Endothelial cell of umbilical vein (primary cell): ENCODE data around the gene ATXN2. TPM values are rescaled to one million over a fixed set of nuclear protein-coding genes. Genes with fewer than 3 reads are reported as not detected.

Experiments
- BruUV-seq: library from RNA; stranded (reverse); fragments of 400-500 nt; replicated peaks from 2 replicates; lab custom pipeline; 2021; lab: Mats Ljungman, UMichigan
- CTCF ChIA-PET: fragments of 300-600, 350-600 bp; sonication (Branson Sonifier 250); formaldehyde crosslinking; loops from one replicate; lab custom pipeline; 2021; ENCODE audit warnings: antibody characterized with exemption, inconsistent platforms; lab: Charles Lee
- POLR2A ChIA-PET: fragments of 300-600, 350-600 bp; sonication (Branson Sonifier 250); formaldehyde crosslinking; loops from one replicate; lab custom pipeline; 2021; ENCODE audit warnings: antibody characterized with exemption, inconsistent platforms; lab: Charles Lee
- DNase-seq: peaks from one replicate; pipeline ENCODE4 v3.0.0-alpha.2; 2011; ENCODE audit warnings: low read depth, low spot score
- FAIRE-seq: peaks from 2 replicates; lab custom pipeline; 2011; peaks lifted over from hg19 to GRCh38; lab: Jason Lieb, UNC
- H2AFZ ChIP-seq: 2 replicates; pipeline ENCODE4 v1.6.0; 2012; ENCODE audit warnings: low read depth, low read length, control low read depth, inconsistent platforms
- H3K27ac ChIP-seq: 2 replicates; pipeline ENCODE4 v1.5.1; 2011; ENCODE audit warnings: low read depth, mild to moderate bottlenecking, control low read depth, low read length, moderate library complexity; ENCODE audit not compliant: insufficient read depth
- H3K27me3 ChIP-seq, 2 experiments: 2 replicates each; pipeline versions ENCODE4 v1.6.0 to v1.6.1; 2011; ENCODE audit warnings: low read length in 2 of 2, mixed read lengths in 1 of 2; ENCODE audit not compliant: control insufficient read depth in 2 of 2, insufficient read depth in 2 of 2
- H3K36me3 ChIP-seq, 2 experiments: 2 replicates in 1 of 2; 3 replicates in 1 of 2; pipeline ENCODE4 v1.5.1; 2011; ENCODE audit warnings: low read length in 2 of 2, mild to moderate bottlenecking in 1 of 2, moderate library complexity in 1 of 2; ENCODE audit not compliant: control insufficient read depth in 2 of 2, insufficient read depth in 2 of 2; ENCODE audit errors: extremely low read depth in 1 of 2
- H3K4me1 ChIP-seq: 3 replicates; pipeline ENCODE4 v1.5.1; 2011; ENCODE audit warnings: mild to moderate bottlenecking, low read length; ENCODE audit not compliant: control insufficient read depth, insufficient read depth; ENCODE audit errors: extremely low read depth
- H3K4me2 ChIP-seq: 2 replicates; pipeline ENCODE4 v1.6.1; 2011; ENCODE audit warnings: low read length, control low read depth, mixed read lengths; ENCODE audit not compliant: insufficient read depth
- H3K4me3 ChIP-seq, 3 experiments: fragments of 200-600 bp in 1 of 3; sonication (generic), shearing (Covaris generic) in 1 of 3; replicated peaks in 1 of 3; 2 replicates each; pipeline ENCODE4 v1.5.1; 2011 to 2016; ENCODE audit warnings: control low read depth in 3 of 3, low read length in 3 of 3, mild to moderate bottlenecking in 2 of 3, inconsistent platforms in 1 of 3, low read depth in 1 of 3, moderate library complexity in 1 of 3; ENCODE audit not compliant: insufficient read depth in 1 of 3
- H3K79me2 ChIP-seq: 2 replicates; pipeline ENCODE4 v1.6.0; 2012; ENCODE audit warnings: low read length, inconsistent platforms; ENCODE audit not compliant: control insufficient read depth, insufficient read depth
- H3K9ac ChIP-seq: replicated peaks from 2 replicates; pipeline ENCODE3; 2011; ENCODE audit warnings: low read length, control low read depth; ENCODE audit not compliant: insufficient read depth; ENCODE audit errors: extremely low read depth
- H3K9me1 ChIP-seq: replicated peaks from 3 replicates; pipeline ENCODE4 v1.6.0; 2011; ENCODE audit warnings: mild to moderate bottlenecking, low read length; ENCODE audit not compliant: control insufficient read depth, insufficient read depth; ENCODE audit errors: extremely low read depth
- H3K9me3 ChIP-seq: replicated peaks from 2 replicates; pipeline ENCODE4 v1.5.1; 2012; ENCODE audit warnings: low read length, inconsistent platforms; ENCODE audit not compliant: control insufficient read depth, insufficient read depth
- H4K20me1 ChIP-seq: replicated peaks from 2 replicates; pipeline ENCODE3; 2011; ENCODE audit warnings: mild to moderate bottlenecking, low read length; ENCODE audit not compliant: control insufficient read depth, insufficient read depth; ENCODE audit errors: extremely low read depth
- EZH2 ChIP-seq: IDR thresholded peaks from 2 replicates; pipeline ENCODE4 v1.6.1; 2012; ENCODE audit warnings: borderline replicate concordance, low read depth, mild to moderate bottlenecking, moderate library complexity, low read length, inconsistent platforms; ENCODE audit not compliant: severe bottlenecking
- FOS ChIP-seq: IDR thresholded peaks from 2 replicates; pipeline ENCODE4 v1.6.1; 2011; ENCODE audit warnings: mild to moderate bottlenecking, low read length, moderate library complexity, borderline replicate concordance; ENCODE audit not compliant: insufficient read depth
- GATA2 ChIP-seq: IDR thresholded peaks from 2 replicates; pipeline ENCODE4 v1.7.0; 2011; ENCODE audit warnings: low read depth, mild to moderate bottlenecking, moderate library complexity, mixed read lengths, low read length; ENCODE audit not compliant: insufficient read length, insufficient read depth
- JUN ChIP-seq: IDR thresholded peaks from 2 replicates; pipeline ENCODE4 v1.6.1; 2011; ENCODE audit warnings: borderline replicate concordance, low read depth; ENCODE audit not compliant: insufficient read length, insufficient read depth
- MYC ChIP-seq: IDR thresholded peaks from one replicate; pipeline ENCODE4 v1.6.1; 2011; ENCODE audit warnings: mild to moderate bottlenecking, low read depth, low read length
- POLR2A ChIP-seq: IDR thresholded peaks from 2 replicates; pipeline ENCODE4 v1.6.1; 2012; ENCODE audit warnings: low read depth, mild to moderate bottlenecking, control low read depth, low read length
- POLR2AphosphoS5 ChIP-seq: IDR thresholded peaks from 2 replicates; pipeline ENCODE4 v1.6.1; 2012; ENCODE audit warnings: low read depth, mild to moderate bottlenecking, control low read depth, low read length, moderate library complexity; ENCODE audit not compliant: insufficient read depth
- dilution Hi-C: fragments of 300-500 bp; cut with MboI; formaldehyde crosslinking; loops from one replicate; pipeline ENCODE4 v1.15.0; 2019; ENCODE audit warnings: low sequenced_read_pairs; ENCODE audit not compliant: extremely low pct_ligation_motif_present
- intact Hi-C: fragments of 100-400 bp; cut with micrococcal nuclease; formaldehyde crosslinking; loops from one replicate; pipeline ENCODE4 v1.10.0; 2022
- polyA plus RNA-seq, 4 experiments: library from polyadenylated mRNA; depleted of rRNA in 3 of 4; stranded (reverse) in 3 of 4; unstranded in 1 of 4; fragments of >200 nt; gene quantifications; 2 replicates each; pipeline versions ENCODE4 v1.2.1 to v1.2.3, GENCODE V29; 2011 to 2012; ENCODE audit warnings: missing spikeins in 1 of 4
- total RNA-seq: library from RNA; stranded (reverse); gene quantifications from 2 replicates; pipeline ENCODE4 v1.2.3, GENCODE V29; 2021
- TF ChIP-seq, protein P1 (sequence below), 2 donors: IDR thresholded peaks; 1 replicate in 1 of 2; 2 replicates in 1 of 2; pipeline ENCODE4 v1.5.1; 2011; ENCODE audit warnings: low read length in 2 of 2, mild to moderate bottlenecking in 2 of 2, moderate library complexity in 2 of 2, control low read depth in 1 of 2, inconsistent platforms in 1 of 2, low read depth in 1 of 2; ENCODE audit not compliant: insufficient read depth in 1 of 2; ENCODE audit errors: extremely low read depth in 1 of 2
- TF ChIP-seq, protein P2 (sequence below): IDR thresholded peaks from 2 replicates; pipeline ENCODE4 v1.6.1; 2011; ENCODE audit not compliant: insufficient read depth, insufficient read length

ATXN2 gene
- total and polyA plus RNA-seq, 2 donors (not counting 3 experiments of a cell fraction or from before 2014, with no cell fraction given): 58.9 to 86.7 TPM

GRCh38 chr12:111434680-111435338, 164.3 kb downstream of the ATXN2 start:
- peak; percentile 82 for FAIRE-seq
- Histone ChIP-seq H3K9ac (peak overlapping the region; percentile 60), H3K36me3 (no peaks in the 10 kb centered on the region), H3K9me3 (no peaks in the 10 kb centered on the region), H3K9me1 (no peaks in the 10 kb centered on the region), H3K4me2 (peak overlapping the region; percentile 73), H3K27me3 (no peaks in the 10 kb centered on the region), H2AFZ (no peak overlapping the region), H3K4me1 (peaks cover 90% of the 10 kb centered on the region), H3K79me2 (peaks cover 97% of the 10 kb centered on the region), H3K27ac (peak overlapping the region; percentile 85), H4K20me1 (no peaks in the 10 kb centered on the region), H3K4me3 (peak overlapping the region in 1 of 3 experiments; percentile 27)
- dilution Hi-C loops: no loop called here
- POLR2A ChIA-PET: interaction anchor here (0.6 to 1.3 kb wide), 4 partner anchors 11 to 1392 kb away, joined by 3 to 5 read pairs (median 4); no protein-coding TSS in a partner anchor
- CTCF ChIA-PET: interaction anchor here (1.0 to 3.3 kb wide), 7 partner anchors 10 to 38 kb away, joined by 3 to 31 read pairs (median 9); no protein-coding TSS in a partner anchor
- no peak for TF ChIP-seq POLR2A
- TF ChIP-seq JUN: no peak
- no peak for TF ChIP-seq MYC
- TF ChIP-seq, protein P1, sequence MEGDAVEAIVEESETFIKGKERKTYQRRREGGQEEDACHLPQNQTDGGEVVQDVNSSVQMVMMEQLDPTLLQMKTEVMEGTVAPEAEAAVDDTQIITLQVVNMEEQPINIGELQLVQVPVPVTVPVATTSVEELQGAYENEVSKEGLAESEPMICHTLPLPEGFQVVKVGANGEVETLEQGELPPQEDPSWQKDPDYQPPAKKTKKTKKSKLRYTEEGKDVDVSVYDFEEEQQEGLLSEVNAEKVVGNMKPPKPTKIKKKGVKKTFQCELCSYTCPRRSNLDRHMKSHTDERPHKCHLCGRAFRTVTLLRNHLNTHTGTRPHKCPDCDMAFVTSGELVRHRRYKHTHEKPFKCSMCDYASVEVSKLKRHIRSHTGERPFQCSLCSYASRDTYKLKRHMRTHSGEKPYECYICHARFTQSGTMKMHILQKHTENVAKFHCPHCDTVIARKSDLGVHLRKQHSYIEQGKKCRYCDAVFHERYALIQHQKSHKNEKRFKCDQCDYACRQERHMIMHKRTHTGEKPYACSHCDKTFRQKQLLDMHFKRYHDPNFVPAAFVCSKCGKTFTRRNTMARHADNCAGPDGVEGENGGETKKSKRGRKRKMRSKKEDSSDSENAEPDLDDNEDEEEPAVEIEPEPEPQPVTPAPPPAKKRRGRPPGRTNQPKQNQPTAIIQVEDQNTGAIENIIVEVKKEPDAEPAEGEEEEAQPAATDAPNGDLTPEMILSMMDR (IDR thresholded peaks at IDR 0.05; ENCODE audit: extremely low read depth in 1 of 2, insufficient read depth in 1 of 2, low read depth in 1 of 2, low read length in 2 of 2): no peak
- TF ChIP-seq, protein P2, sequence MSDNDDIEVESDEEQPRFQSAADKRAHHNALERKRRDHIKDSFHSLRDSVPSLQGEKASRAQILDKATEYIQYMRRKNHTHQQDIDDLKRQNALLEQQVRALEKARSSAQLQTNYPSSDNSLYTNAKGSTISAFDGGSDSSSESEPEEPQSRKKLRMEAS: no peak
- TF ChIP-seq POLR2AphosphoS5: no peak
- no peak for TF ChIP-seq FOS
- TF ChIP-seq EZH2: no peak
- TF ChIP-seq GATA2: no peak
- peak; percentile 83 for DNase-seq
- TSS peak; percentile 61 for BruUV-seq
- intact Hi-C loops: loop anchor here (1.0 kb wide), 2 partner anchors 11 to 26 kb away; no protein-coding TSS in a partner anchor
